HepG2 (cell line): ENCODE data around the gene ATG16L2. TPM values are rescaled to one million over a fixed set of nuclear protein-coding genes. Genes with fewer than 3 reads are reported as not detected.

Experiments
- ATF6 ChIP-seq: sonication (generic); formaldehyde crosslinking; conservative IDR thresholded peaks from 2 replicates; pipeline ENCODE4 v1.4.0; 2020; ENCODE audit warnings: missing genetic modification reagents
- ATM ChIP-seq: fragments of 450-650 bp; IDR thresholded peaks from 2 replicates; pipeline ENCODE4 v1.7.1; 2017; ENCODE audit warnings: mild to moderate bottlenecking, borderline replicate concordance
- DR1 ChIP-seq: sonication (generic); formaldehyde crosslinking; IDR thresholded peaks from 2 replicates; pipeline ENCODE4 v1.8.0; 2021; ENCODE audit warnings: mild to moderate bottlenecking, missing genetic modification reagents, inconsistent platforms
- ETV6 ChIP-seq: sonication (generic); formaldehyde crosslinking; conservative IDR thresholded peaks from 2 replicates; pipeline ENCODE4 v1.4.0; 2020; ENCODE audit warnings: missing genetic modification reagents
- HDAC6 ChIP-seq: fragments of 200-600 bp; sonication (generic); IDR thresholded peaks from 2 replicates; pipeline ENCODE4 v1.7.0; 2017; ENCODE audit warnings: mild to moderate bottlenecking, antibody characterized with exemption, low read length, low read depth
- HNRNPL ChIP-seq: fragments of 200-400 bp; formaldehyde crosslinking; IDR thresholded peaks from 2 replicates; pipeline ENCODE4 v1.6.1; 2017; ENCODE audit warnings: mild to moderate bottlenecking, low read depth, low read length
- PRMT3 ChIP-seq: sonication (generic); formaldehyde crosslinking; IDR thresholded peaks from 2 replicates; pipeline ENCODE4 v1.8.1; 2022; ENCODE audit warnings: low read depth, mild to moderate bottlenecking, moderate library complexity, missing genetic modification reagents, borderline replicate concordance
- SMAD1 ChIP-seq: sonication (generic); formaldehyde crosslinking; IDR thresholded peaks from 2 replicates; pipeline ENCODE4 v1.4.0; 2020; ENCODE audit warnings: missing genetic modification reagents, low read depth, mild to moderate bottlenecking, borderline replicate concordance
- SNRNP70 ChIP-seq: fragments of 200-400 bp; formaldehyde crosslinking; IDR thresholded peaks from 2 replicates; pipeline ENCODE4 v1.6.1; 2017; ENCODE audit warnings: mild to moderate bottlenecking, low read depth, low read length, moderate library complexity
- SRSF1 ChIP-seq: fragments of 200-400 bp; formaldehyde crosslinking; optimal IDR thresholded peaks from 2 replicates; pipeline ENCODE3; 2017; ENCODE audit warnings: mild to moderate bottlenecking, low read depth, low read length, moderate library complexity
- TOE1 ChIP-seq: sonication (generic); formaldehyde crosslinking; IDR thresholded peaks from 2 replicates; pipeline ENCODE4 v1.4.0; 2020; ENCODE audit warnings: mild to moderate bottlenecking, missing genetic modification reagents
- ZFP82 ChIP-seq: sonication (generic); formaldehyde crosslinking; IDR thresholded peaks from 2 replicates; pipeline ENCODE4 v1.5.1; 2020; ENCODE audit warnings: mild to moderate bottlenecking, missing genetic modification reagents, borderline replicate concordance
- ZNF605 ChIP-seq: sonication (generic); formaldehyde crosslinking; IDR thresholded peaks from 2 replicates; pipeline ENCODE4 v1.8.0; 2022; ENCODE audit warnings: mild to moderate bottlenecking, missing genetic modification reagents
- ZNF646 ChIP-seq: sonication (generic); formaldehyde crosslinking; IDR thresholded peaks from 2 replicates; pipeline ENCODE4 v1.9.0; 2021; ENCODE audit warnings: mild to moderate bottlenecking, missing genetic modification reagents
- ZNF674 ChIP-seq: sonication (generic); formaldehyde crosslinking; IDR thresholded peaks from 2 replicates; pipeline ENCODE4 v1.5.0; 2020; ENCODE audit warnings: low read depth, mild to moderate bottlenecking, missing genetic modification reagents
- polyA plus RNA-seq, 8 experiments: library from polyadenylated mRNA; depleted of rRNA in 3 of 8; stranded (reverse) in 7 of 8; unstranded in 1 of 8; fragments of >200 nt; fragmentation: Illumina TruSeq in 4 of 8; extraction: Trizol in 4 of 8; gene quantifications; 2 replicates each; pipeline versions ENCODE4 v1.2.1 to v1.2.3, GENCODE V29; 2011 to 2016; ENCODE audit warnings: low read depth in 4 of 8, missing spikeins in 1 of 8, mixed read lengths in 1 of 8; ENCODE audit not compliant: insufficient read depth in 1 of 8
- total RNA-seq, 5 experiments: library from RNA; depleted of rRNA; stranded (reverse); fragments of >200 nt; fragmentation: Illumina TruSeq; extraction: Trizol; gene quantifications; 2 replicates each; pipeline ENCODE4 v1.2.3, GENCODE V29; 2016; ENCODE audit warnings: low read depth in 1 of 5
- TF ChIP-seq, protein P1 (sequence below): sonication (generic); formaldehyde crosslinking; IDR thresholded peaks from 2 replicates; pipeline ENCODE4 v1.8.1; 2023; ENCODE audit warnings: mild to moderate bottlenecking, inconsistent platforms, moderate library complexity, missing genetic modification reagents, borderline replicate concordance
- TF ChIP-seq, protein P2 (sequence below): sonication (generic); formaldehyde crosslinking; IDR thresholded peaks from 2 replicates; pipeline ENCODE4 v1.4.0; 2020; ENCODE audit warnings: missing genetic modification reagents, mild to moderate bottlenecking, borderline replicate concordance

ATG16L2 gene
- total and polyA plus RNA-seq, 2 of the 13 experiments (the other 11 are each of a cell fraction or from before 2014, with no cell fraction given): 6.2 to 14.8 TPM

DNA sequence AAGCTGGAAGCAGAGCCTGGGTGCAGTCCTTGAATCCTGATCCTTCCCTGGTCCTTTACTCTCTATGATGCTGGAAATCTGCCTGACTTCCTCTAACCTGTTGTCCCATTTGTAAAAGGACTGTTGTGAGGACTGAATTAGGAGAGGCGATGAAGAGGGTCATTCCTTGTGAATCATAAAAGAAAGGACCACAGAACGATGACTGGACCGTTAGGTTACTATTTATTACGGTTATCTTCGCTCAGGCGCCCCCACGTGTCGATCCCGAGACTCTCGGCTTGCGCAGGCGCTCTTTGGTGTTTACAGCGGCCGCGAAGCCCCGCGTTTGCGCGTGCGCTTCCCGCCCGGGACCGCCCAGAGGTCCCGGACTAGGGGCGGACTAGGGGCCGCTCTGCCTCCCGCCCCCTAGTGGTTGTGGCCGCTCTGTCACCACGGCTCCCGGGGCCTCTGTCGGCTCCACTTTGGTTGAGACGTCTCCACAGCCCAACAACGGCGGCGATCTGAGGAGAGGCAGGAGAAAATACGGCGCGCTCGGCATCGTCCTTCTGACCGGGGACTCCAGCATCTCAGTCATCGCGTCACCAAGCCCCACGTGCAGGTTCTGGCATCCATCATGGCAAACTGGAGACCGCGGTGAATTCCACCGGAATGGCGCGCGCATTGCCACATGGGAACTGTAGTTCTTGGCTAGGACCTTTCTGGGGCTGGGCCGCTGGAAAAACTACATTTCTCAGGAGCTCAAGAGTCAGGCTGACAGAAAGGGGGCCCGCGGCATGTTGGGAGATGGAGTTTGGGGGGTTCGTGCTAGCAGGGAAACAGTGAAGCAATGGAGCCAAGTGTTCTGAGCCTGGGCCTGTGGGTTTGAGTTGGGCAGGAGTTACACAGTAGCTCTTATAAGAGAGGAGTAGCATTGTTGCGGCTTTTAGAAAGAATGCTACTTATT is 20.5 kb upstream of the ATG16L2 start, which contains the start of gene STARD10 (continued):
- TF ChIP-seq ATF6 (CRISPR knock-in tag) (no peak), ZNF646 (CRISPR knock-in tag) (no peak), ZNF605 (CRISPR knock-in tag) (peak; percentile 14; the same call in 1 of the 2 replicates), TOE1 (CRISPR knock-in tag) (no peak), SMAD1 (no peak), SNRNP70 (no peak), HDAC6 (no peak), ZNF674 (CRISPR knock-in tag) (no peak), ATM (no peak), ETV6 (CRISPR knock-in tag) (0 out of 2 replicates have a peak, but pooled peaks have one; percentile 55), DR1 (CRISPR knock-in tag) (no peak), ZFP82 (CRISPR knock-in tag) (0 out of 2 replicates have a peak, but pooled peaks have one; percentile 66), SRSF1 (peak; percentile 66), PRMT3 (CRISPR knock-in tag) (no peak), HNRNPL (0 out of 2 replicates have a peak, but pooled peaks have one; percentile 36)
- TF ChIP-seq, protein P1, sequence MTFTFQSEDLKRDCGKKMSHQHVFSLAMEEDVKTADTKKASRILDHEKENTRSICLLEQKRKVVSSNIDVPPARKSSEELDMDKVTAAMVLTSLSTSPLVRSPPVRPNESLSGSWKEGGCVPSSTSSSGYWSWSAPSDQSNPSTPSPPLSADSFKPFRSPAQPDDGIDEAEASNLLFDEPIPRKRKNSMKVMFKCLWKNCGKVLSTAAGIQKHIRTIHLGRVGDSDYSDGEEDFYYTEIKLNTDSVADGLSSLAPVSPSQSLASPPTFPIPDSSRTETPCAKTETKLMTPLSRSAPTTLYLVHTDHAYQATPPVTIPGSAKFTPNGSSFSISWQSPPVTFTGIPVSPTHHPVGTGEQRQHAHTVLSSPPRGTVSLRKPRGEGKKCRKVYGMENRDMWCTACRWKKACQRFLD (CRISPR knock-in tag): no peak
- TF ChIP-seq, protein P2, sequence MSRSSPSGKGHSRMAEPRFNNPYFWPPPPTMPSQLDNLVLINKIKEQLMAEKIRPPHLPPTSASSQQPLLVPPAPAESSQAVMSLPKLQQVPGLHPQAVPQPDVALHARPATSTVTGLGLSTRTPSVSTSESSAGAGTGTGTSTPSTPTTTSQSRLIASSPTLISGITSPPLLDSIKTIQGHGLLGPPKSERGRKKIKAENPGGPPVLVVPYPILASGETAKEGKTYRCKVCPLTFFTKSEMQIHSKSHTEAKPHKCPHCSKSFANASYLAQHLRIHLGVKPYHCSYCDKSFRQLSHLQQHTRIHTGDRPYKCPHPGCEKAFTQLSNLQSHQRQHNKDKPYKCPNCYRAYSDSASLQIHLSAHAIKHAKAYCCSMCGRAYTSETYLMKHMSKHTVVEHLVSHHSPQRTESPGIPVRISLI (CRISPR knock-in tag): no peak; the same call in 1 of the 2 replicates
